GM19463 (cell line): Measurements from ENCODE around the gene EMC9.
A peak's percentile ranks its signal among the peaks of the same experiment; 100 is the strongest.

Experiments
- ATAC-seq: cut with Tn5 transposase; IDR thresholded peaks from one replicate; pipeline ENCODE4 v1.9.1; 2021; ENCODE audit warnings: mild to moderate bottlenecking, moderate library complexity; ENCODE audit not compliant: unreplicated experiment

The EMC9 gene

GRCh38 chr14:24141097-24141880, at the start of gene EMC9:
TSS of gene EMC9 (minus strand) at chr14:24141591. CDS start at chr14:24141304, 287 bp downstream.
- ATAC-seq = peak; percentile 87

DNA sequence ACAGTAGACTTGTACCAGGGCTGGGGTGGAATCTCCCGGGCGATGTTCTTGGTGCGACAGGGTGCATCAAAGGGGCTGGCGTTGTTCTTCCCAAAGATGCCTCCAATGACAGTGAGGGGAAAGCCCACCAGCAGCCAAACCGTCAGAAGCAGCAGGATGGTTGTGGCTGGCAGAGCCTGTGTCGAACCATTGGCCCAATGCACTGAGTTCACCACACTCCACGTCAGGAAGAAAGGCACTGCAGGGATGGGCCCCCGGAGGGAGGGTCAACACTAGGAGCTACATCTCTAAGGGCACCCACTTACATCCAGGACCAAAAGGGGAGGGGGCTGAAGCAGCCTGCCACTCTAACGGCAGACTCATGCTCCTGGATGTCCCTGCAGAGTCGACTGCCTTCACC, 49.0 kb upstream of the EMC9 start:
- no peak for ATAC-seq

GRCh38 chr14:24189460-24189859, 48.1 kb upstream of the EMC9 start:
- ATAC-seq = no peak

- no peak for ATAC-seq
Measured at GRCh38 chr14:24189059-24189375, 47.6 kb upstream of the EMC9 start.

GRCh38 chr14:24188251-24189058, 47.1 kb upstream of the EMC9 start, which contains the start of gene IPO4:
TSS of gene IPO4 (minus strand) at chr14:24188816. CDS start at chr14:24188787, 29 bp downstream.
- ATAC-seq = peak; percentile 94

- ATAC-seq = no peak
Measured at GRCh38 chr14:24187539-24187915, 46.1 kb upstream of the EMC9 start.

- ATAC-seq = no peak
Measured at GRCh38 chr14:24186831-24187538, 45.6 kb upstream of the EMC9 start.

- no peak for ATAC-seq
Measured at GRCh38 chr14:24185741-24186140, 44.4 kb upstream of the EMC9 start.

DNA sequence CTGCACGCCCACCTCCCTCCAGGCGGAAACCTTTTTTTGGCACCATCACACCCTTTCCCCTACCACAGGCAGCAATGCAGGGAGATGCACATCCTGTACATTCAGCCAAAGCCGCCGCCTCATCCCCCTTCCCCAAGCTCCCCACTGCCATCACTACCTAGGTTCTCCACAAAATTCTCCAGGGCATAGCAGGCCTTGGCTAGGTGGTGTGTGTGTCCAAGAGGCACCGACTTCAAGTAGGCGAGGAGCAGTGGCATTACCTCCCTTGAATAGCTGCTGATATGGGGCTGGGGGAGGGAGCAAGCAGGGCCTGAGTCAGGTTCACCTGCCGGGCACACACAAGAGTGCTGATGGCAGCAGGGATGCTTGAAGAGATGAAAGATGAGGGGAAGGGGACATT, 43.6 kb upstream of the EMC9 start:
- no peak for ATAC-seq

DNA sequence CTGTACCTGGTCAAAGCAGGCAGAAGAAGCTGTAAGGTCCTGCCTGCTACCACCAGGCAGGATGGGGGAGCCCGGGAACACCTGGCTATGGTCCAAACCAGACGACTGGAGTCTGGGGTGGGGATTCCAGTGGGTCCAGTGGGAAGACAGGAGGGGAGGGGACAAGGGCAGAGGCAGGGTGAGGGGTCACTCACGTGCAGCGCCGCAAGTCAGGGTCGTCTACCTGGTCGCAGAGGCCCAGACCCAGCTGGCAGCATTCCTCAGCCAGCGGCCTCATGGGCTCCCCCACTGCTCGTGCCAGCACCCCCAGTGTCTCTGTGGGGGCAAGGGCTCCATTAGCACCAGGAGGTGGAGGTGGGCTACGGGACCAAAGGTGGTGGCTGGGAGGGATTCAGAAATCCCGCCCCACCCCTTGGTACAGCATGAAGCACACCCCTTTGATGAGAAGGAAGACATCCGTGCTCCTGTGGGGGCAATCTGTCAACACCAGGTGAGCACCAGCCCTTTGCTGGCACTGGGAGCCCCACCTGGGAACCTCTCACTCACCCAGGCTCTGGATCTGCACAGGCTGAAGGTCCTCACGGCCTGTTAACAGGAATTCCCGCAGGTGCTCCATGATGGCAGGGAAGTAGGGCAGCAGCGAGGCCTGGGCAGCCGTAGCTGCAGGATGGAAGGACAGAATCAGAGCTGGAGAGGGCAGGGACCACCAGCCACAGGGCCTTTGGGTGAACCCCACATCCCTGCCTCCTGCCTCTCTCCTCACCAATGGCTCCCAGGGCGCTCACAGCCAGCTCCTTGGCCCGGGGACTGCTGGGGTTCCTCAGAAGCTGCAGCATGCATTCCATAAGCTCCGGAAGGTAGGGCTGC, 42.9 kb upstream of the EMC9 start:
- no peak for ATAC-seq

DNA sequence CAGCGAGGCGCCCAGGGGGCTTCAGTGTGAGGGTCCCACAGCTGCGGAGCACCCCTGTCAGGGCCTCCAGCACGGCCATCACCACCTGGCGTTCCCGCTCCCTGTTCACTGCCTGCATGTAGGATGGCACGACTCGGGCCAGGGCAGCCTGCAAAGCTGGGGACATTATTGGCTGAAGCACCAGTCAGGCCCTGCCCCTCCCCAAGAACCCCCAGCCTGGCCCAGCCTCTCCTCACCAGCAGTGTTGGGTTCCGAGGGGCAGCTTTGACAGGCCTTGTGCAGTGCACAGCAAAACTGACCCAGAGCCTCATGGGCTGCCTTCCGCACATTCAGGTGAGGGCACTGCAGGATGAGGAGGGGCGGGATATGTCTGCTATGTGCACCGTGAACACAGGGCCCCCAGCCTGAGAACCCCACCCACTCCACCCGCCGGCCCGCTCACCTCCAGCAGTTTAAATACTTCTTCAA, 41.7 kb upstream of the EMC9 start:
- ATAC-seq = no peak

DNA sequence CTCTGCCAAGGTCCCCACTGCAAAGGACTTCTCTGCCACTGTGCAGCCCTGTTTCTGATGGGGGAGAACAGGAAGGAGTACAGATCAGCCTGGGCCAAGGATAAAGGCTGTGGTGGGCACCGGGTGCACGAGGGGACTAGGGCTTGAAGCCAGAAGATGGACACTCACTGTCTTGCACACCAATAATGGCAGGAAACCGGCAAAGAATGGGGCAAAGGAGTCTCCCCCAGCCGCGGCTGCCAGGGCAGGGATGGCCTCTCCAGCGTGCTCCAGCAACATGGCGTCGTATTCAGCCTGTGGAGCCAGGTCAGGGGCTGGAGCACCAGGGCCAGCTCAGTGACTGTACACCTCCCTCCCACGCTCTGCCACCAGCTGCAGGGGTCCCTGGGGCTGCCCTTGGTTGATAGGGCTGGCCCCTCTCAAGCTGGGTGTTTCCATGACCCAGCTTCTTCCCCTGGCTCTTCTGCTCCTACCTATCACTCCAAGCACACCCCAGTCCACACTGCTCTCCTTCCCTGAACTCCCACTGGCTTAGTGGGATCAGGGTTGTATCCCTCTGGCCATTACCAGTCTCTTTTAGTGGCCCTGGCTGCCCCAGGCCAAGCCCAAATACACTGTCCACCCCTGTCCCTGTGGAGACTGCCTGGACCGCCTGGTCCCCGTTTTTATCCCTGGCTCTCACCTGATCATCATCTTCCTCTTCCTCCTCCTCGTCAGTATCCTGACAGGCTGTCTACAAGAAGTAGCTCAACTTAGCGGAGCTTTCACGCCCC, 40.9 kb upstream of the EMC9 start:
- ATAC-seq = no peak

DNA sequence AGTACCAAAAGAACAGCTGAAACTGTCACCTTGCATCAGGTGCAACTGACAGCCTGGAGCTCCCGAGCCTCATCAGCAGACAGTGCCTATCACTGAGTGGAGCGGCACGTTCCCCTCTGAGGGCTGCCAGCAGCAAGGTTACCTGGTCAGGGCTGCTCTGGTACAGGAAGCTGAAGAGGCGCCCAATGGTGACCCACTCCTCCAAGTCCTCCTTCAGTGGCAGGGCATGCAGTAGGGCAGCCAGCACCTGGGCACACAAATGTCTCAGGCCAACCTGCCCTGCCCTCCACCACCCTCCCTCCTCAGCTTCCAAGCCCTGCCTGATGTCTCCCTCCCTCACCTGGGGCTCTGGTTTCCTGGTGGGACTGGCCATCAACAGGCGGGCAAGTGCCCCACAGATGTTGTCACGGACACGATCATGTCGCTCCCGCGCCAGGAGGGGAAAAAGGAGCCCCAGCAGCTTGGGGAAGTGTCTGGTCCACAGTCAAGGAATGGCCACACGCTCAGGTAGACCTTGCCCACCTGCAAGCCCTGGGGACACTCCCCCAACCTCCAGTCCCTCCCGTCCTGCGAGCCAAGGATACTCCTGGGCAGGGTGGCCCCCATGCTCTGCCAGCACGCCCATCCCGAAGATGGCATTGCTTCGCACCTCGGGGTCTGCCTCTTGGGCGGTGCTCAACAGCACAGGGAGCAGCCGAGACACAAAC, 40.1 kb upstream of the EMC9 start:
- no peak for ATAC-seq

- no peak for ATAC-seq
Measured at GRCh38 chr14:24179961-24180796, 38.8 kb upstream of the EMC9 start.

- ATAC-seq = no peak
Measured at GRCh38 chr14:24179294-24179960, 38.0 kb upstream of the EMC9 start.

DNA sequence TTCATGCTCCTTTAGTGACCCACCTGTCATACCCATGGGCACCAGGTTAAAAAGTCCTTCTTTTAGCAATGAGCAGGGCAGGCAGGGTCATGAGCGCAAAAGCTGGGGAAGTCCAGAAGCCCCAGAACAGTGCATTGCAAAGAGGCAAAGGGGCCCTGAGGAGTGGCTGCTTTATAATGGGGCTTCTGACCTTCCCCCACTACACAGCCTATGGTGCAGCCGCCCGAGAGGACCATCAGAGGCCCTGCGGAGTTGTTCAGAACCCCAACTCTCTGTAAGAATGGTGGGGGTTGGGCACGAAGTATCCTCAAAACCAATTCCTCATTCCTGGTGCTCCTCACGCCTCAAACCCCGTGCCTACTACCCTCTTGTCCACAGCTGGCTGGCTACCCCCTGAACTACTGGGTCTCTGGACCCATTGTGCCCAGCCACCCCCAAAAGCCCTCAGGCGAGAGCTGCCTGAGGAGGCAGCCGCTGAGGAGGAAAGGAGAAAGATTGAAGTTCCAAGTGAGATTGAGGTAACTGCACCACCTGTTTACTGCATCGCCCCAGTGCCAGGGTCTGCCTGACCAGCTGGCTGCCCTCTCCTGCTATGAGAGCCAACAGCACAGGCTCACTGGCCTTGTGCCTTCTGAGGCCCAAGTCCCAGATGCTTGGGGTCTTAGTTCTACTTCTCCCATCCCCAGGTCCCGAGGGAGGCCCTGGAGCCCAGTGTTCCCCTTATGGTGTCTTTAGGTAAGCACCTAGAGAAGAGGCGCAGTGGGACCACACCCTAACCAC, 37.2 kb upstream of the EMC9 start:
- no peak for ATAC-seq

DNA sequence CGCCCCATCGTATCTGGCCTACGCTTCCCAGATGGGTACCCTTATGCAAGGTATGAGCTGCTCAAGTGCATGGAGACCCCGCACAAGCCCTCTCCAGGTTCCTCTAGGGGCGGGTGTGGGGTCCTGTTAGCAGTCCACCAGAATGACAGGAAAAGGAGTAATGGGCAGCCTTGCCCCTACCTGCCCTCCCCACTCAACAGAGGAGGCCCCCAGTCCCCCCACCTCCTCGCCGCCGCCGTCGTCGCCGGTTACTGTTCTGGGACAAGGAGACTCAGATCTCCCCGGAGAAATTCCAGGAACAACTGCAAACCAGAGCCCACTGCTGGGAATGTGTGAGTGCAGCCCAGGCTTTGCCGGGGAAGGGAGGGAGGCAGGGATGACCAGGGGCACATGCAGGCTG, 36.5 kb upstream of the EMC9 start:
- ATAC-seq = no peak
